Hepatocyte (in vitro differentiated cells): Measurements from ENCODE around the gene FILIP1L. TPM values are rescaled to one million over a fixed set of nuclear protein-coding genes. Genes with fewer than 3 reads are reported as not detected.

Experiments
- DNase-seq: peaks from one replicate; pipeline ENCODE4 v3.0.0-alpha.2; 2016; ENCODE audit warnings: low spot score
- H2AFZ ChIP-seq: fragments of 200-600 bp; sonication (generic); 2 replicates; pipeline ENCODE4 v1.6.0; 2016; ENCODE audit warnings: antibody characterized with exemption, mild to moderate bottlenecking
- H3K27ac ChIP-seq: fragments of 200-600 bp; sonication (generic); 2 replicates; pipeline ENCODE4 v1.5.1; 2016; ENCODE audit warnings: mild to moderate bottlenecking
- H3K27me3 ChIP-seq: fragments of 200-600 bp; sonication (generic); 2 replicates; pipeline ENCODE4 v1.6.1; 2016
- H3K36me3 ChIP-seq: fragments of 200-600 bp; sonication (generic); replicated peaks from 2 replicates; pipeline ENCODE4 v1.5.1; 2016; ENCODE audit warnings: low read depth; ENCODE audit not compliant: insufficient read depth
- H3K4me1 ChIP-seq: fragments of 200-600 bp; sonication (generic); 2 replicates; pipeline ENCODE4 v1.5.1; 2016; ENCODE audit warnings: mild to moderate bottlenecking, moderate library complexity; ENCODE audit not compliant: insufficient read depth
- H3K4me2 ChIP-seq: fragments of 200-600 bp; sonication (generic); 2 replicates; pipeline ENCODE4 v1.6.0; 2016
- H3K4me3 ChIP-seq: fragments of 200-600 bp; sonication (generic); 2 replicates; pipeline ENCODE4 v1.5.1; 2016; ENCODE audit warnings: mild to moderate bottlenecking
- H3K79me2 ChIP-seq: fragments of 200-600 bp; sonication (generic); 2 replicates; pipeline ENCODE4 v1.6.0; 2017; ENCODE audit warnings: mild to moderate bottlenecking
- H3K9me2 ChIP-seq: fragments of 200-600 bp; sonication (generic); replicated peaks from 2 replicates; pipeline ENCODE4 v1.6.0; 2017; ENCODE audit warnings: mild to moderate bottlenecking; ENCODE audit not compliant: insufficient read depth
- H3K9me3 ChIP-seq: fragments of 200-600 bp; sonication (generic); 2 replicates; pipeline ENCODE4 v1.5.1; 2016; ENCODE audit warnings: low read depth, mild to moderate bottlenecking
- H4K20me1 ChIP-seq: fragments of 200-600 bp; sonication (generic); 2 replicates; pipeline ENCODE4 v1.6.0; 2016; ENCODE audit warnings: mild to moderate bottlenecking; ENCODE audit not compliant: insufficient read depth, poor library complexity, severe bottlenecking
- EZH2 ChIP-seq: fragments of 200-600 bp; sonication (generic); IDR thresholded peaks from 2 replicates; pipeline ENCODE4 v1.6.1; 2016; ENCODE audit warnings: antibody characterized with exemption, mild to moderate bottlenecking, borderline replicate concordance
- EZH2phosphoT487 ChIP-seq: fragments of 200-600 bp; sonication (generic); IDR thresholded peaks from one replicate; pipeline ENCODE4 v1.6.1; 2018; ENCODE audit warnings: antibody characterized with exemption, mild to moderate bottlenecking, low read depth, moderate library complexity; ENCODE audit not compliant: unreplicated experiment, severe bottlenecking
- WGBS: methylation state at CpG from one replicate; pipeline ENCODE4 v1.1.6; 2016; ENCODE audit warnings: low lambda C conversion rate; ENCODE audit errors: missing lambda C conversion rate; 5-methylcytosine and 5-hydroxymethylcytosine counted together
- polyA plus RNA-seq: library from polyadenylated mRNA; unstranded; fragments of >200 nt; fragmentation: Nextera tagmentation; extraction: Ambion mirVana; gene quantifications from 2 replicates; pipeline ENCODE4 v1.2.1, GENCODE V29; 2016
- total RNA-seq: library from RNA; depleted of rRNA; stranded (reverse); fragments of >200 nt; gene quantifications from 2 replicates; pipeline ENCODE4 v1.2.3, GENCODE V29; 2014
- TF ChIP-seq, protein P1 (sequence below): fragments of 200-600 bp; sonication (generic); IDR thresholded peaks from 2 replicates; pipeline ENCODE4 v1.5.1; 2016; ENCODE audit warnings: antibody characterized with exemption, mild to moderate bottlenecking; ENCODE audit not compliant: poor library complexity

FILIP1L gene
- total and polyA plus RNA-seq, 2 experiments from 2014 or later, result 48.2 to 49.4 TPM

DNA sequence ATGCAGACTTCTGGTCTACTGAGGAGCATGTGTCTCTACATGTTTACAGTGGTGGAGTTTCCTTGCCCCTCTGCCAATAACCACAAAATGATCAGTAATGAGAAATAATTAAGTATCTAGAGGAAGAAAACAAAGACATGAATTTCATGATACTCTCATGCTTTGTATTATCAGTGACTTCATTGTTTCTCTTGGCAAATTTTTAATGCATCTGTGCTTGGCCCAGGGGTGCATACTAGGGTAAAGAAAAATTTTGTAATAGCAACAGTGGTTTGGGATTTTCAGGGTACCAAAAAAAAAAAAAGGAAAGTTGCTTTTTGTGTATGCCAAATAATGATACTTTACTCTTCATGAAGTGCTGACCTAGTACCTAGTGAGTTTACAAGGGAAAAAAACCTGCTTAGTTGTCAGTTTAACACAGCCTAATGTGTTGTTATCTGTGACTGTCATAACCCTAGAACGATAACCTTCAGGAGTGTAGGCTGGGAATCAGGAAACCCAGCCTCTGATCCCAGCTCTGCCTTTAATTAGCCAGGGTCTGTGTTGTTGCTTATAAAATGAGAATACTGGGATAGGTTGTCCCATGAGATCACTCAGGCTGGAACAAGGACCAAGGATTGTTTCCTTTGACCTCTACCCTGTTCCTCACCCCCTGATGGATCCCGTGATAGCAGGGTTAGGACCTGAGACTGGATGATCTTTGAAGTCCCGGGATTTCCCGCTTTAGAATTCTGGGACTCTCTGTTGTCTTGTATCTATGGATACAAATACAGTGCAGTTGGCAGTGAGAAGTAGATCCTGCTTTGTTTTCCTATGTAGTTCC lies 179.1 kb downstream of the FILIP1L start:
- H3K79me2 ChIP-seq, result no peaks in the 10 kb centered on the region
- H3K4me2 ChIP-seq, result peak overlapping the region; percentile 47
- no peaks in the 10 kb centered on the region for H3K36me3 ChIP-seq
- 37% methylated on average over 4 of the region's 4 CpGs for WGBS
- no peaks in the 10 kb centered on the region for H4K20me1 ChIP-seq
- no peak overlapping the region for H2AFZ ChIP-seq
- no peak overlapping the region for H3K4me3 ChIP-seq
- no peaks in the 10 kb centered on the region for H3K27me3 ChIP-seq
- no peaks in the 10 kb centered on the region for H3K9me2 ChIP-seq
- H3K27ac ChIP-seq, result peak overlapping the region; percentile 73
- H3K9me3 ChIP-seq, result no peaks in the 10 kb centered on the region
- TF ChIP-seq EZH2phosphoT487, result no peak
- TF ChIP-seq, protein P1, sequence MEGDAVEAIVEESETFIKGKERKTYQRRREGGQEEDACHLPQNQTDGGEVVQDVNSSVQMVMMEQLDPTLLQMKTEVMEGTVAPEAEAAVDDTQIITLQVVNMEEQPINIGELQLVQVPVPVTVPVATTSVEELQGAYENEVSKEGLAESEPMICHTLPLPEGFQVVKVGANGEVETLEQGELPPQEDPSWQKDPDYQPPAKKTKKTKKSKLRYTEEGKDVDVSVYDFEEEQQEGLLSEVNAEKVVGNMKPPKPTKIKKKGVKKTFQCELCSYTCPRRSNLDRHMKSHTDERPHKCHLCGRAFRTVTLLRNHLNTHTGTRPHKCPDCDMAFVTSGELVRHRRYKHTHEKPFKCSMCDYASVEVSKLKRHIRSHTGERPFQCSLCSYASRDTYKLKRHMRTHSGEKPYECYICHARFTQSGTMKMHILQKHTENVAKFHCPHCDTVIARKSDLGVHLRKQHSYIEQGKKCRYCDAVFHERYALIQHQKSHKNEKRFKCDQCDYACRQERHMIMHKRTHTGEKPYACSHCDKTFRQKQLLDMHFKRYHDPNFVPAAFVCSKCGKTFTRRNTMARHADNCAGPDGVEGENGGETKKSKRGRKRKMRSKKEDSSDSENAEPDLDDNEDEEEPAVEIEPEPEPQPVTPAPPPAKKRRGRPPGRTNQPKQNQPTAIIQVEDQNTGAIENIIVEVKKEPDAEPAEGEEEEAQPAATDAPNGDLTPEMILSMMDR, result no peak
- TF ChIP-seq EZH2, result no peak
- DNase-seq, result peak; percentile 47
- H3K4me1 ChIP-seq, result peaks cover 41% of the 10 kb centered on the region

DNA sequence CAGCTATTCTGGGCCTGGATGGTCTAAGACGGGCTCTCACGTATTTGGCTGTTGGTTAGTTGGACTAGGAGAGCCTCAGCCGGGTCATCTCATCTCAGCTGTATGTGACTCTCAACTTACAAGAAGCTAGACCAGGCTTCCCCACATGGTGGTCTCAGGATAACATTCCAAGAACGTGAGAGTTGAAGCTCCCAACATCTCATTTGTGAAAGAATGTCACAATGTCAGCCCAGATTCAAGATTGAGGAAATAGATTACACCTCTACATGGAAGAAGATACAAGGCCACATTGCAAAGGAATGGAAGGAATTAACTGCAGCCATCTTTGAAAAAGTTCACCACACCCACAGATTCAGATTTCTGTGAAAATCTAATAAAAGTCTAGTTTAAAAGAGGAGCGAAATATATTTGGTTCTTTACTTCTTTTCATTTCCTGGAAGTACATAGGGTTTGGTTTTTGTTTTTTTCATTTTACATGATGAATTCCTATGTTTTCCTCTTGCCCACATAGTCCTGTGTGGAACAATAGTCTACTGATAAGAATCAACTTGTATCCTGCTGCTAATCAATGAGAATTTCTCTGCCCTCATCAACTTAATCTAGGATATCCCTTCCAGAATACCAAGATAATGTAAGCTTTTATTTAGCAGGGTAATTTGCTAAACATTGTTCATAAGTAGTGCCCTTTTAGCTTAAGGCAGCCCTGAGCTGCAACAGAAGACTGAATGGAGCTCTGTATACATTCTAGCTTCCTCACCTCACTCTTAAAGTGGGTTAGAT lies 180.1 kb downstream of the FILIP1L start:
- DNase-seq, result no peak

DNA sequence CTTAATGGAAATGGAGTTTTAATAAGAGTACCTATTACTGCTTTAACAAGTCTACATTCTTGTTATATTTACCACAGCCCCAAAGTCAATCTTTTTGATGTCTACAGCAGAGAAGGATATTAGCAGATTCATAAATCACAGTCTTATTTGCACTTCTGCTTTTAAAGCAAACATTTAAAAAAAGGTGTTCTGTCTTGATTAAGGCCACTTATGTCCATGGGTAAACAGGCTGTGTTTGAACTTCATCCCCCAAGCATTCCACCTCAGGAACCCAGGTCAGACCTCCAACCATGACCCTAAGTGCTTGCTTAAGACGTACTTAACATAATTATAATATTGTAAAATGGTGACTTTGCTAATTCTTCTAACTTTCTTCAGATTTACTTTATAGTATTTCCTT lies 183.2 kb downstream of the FILIP1L start:
- H3K36me3 ChIP-seq, result no peaks in the 10 kb centered on the region
- H3K4me2 ChIP-seq, result no peak overlapping the region
- H3K9me3 ChIP-seq, result no peaks in the 10 kb centered on the region
- no peaks in the 10 kb centered on the region for H4K20me1 ChIP-seq
- 30% methylated on average over 1 of the region's 1 CpG for WGBS
- H2AFZ ChIP-seq, result no peak overlapping the region
- DNase-seq, result no peak
- no peak for TF ChIP-seq EZH2phosphoT487
- no peak for TF ChIP-seq EZH2
- TF ChIP-seq, protein P1, result no peak
- peak overlapping the region; percentile 64 for H3K27ac ChIP-seq
- H3K27me3 ChIP-seq, result no peaks in the 10 kb centered on the region
- H3K79me2 ChIP-seq, result no peaks in the 10 kb centered on the region
- H3K4me1 ChIP-seq, result peaks cover 27% of the 10 kb centered on the region
- no peak overlapping the region for H3K4me3 ChIP-seq
- no peaks in the 10 kb centered on the region for H3K9me2 ChIP-seq

More for the DNA sequence above, 180.1 kb downstream of the FILIP1L start:
- no peak overlapping the region for H2AFZ ChIP-seq
- TF ChIP-seq, protein P1, result no peak
- H3K27ac ChIP-seq, result peak overlapping the region; percentile 73
- 96% methylated on average over 5 of the region's 5 CpGs for WGBS
- H3K9me2 ChIP-seq, result no peaks in the 10 kb centered on the region
- H3K36me3 ChIP-seq, result no peaks in the 10 kb centered on the region
- no peaks in the 10 kb centered on the region for H3K27me3 ChIP-seq
- no peaks in the 10 kb centered on the region for H3K9me3 ChIP-seq
- H3K4me2 ChIP-seq, result no peak overlapping the region
- H3K79me2 ChIP-seq, result no peaks in the 10 kb centered on the region
- no peak overlapping the region for H3K4me3 ChIP-seq
- peaks cover 39% of the 10 kb centered on the region for H3K4me1 ChIP-seq
- no peaks in the 10 kb centered on the region for H4K20me1 ChIP-seq
